ENCODE data around the gene SERTAD3.

GRCh38 chr19:40425450-40426287 is 18.5 kb downstream of the SERTAD3 start, which contains the start of gene SERTAD1:
- TF ChIP-seq CTCF (IDR thresholded peaks at IDR 0.05) (peak; percentile 44 to 92 (median 73)), POLR2A (IDR thresholded peaks at IDR 0.05) (peak; percentile 99 to 100)
